Ureter (tissue), 1 donor: Measurements from ENCODE around the gene ATP5F1E. TPM values are rescaled to one million over a fixed set of nuclear protein-coding genes. Genes with fewer than 3 reads are reported as not detected.
"Not testable (repeated sequence)": the region's sequence is repeated elsewhere in the genome, so short reads cannot be mapped to it uniquely, and the experiment has no call there.

Experiments used
- DNase-seq: peaks from one replicate; pipeline ENCODE4 v3.0.0-alpha.2; 2020; ENCODE audit warnings: low spot score
- total RNA-seq: library from RNA; stranded (reverse); gene quantifications from one replicate; pipeline ENCODE4 v1.2.4, GENCODE V29; 2023
- donor health status: DM: yes; HTN: yes; CAD: no.

ATP5F1E gene
- total RNA-seq, 1 donor from 2014 or later = 77.7 TPM

GRCh38 chr20:59042796-59043631 is 10.9 kb upstream of the ATP5F1E start:
- peak; percentile 92 for DNase-seq

- DNase-seq = no peak
Measured at GRCh38 chr20:59042151-59042795, 10.1 kb upstream of the ATP5F1E start, which contains the start of gene PRELID3B. Gene PRELID3B (minus strand): TSS chr20:59042786. CDS start chr20:59042730, 56 bp downstream.

GRCh38 chr20:59041487-59041886 is 9.4 kb upstream of the ATP5F1E start:
- DNase-seq = not testable (repeated sequence)

- no peak for DNase-seq
Measured at GRCh38 chr20:59040667-59041066, 8.5 kb upstream of the ATP5F1E start.

GRCh38 chr20:59039233-59039632 is 7.1 kb upstream of the ATP5F1E start:
- no peak for DNase-seq

GRCh38 chr20:59037386-59037785 is 5.3 kb upstream of the ATP5F1E start:
- DNase-seq = no peak

- no peak for DNase-seq
Measured at GRCh38 chr20:59035381-59035780, 3.2 kb upstream of the ATP5F1E start.

- no peak for DNase-seq
Measured at GRCh38 chr20:59033616-59034165, 1.6 kb upstream of the ATP5F1E start.

GRCh38 chr20:59033093-59033492 is 958 bp upstream of the ATP5F1E start:
- DNase-seq = no peak

GRCh38 chr20:59032713-59033059 is 551 bp upstream of the ATP5F1E start:
- DNase-seq = no peak

- no peak for DNase-seq
Measured at GRCh38 chr20:59031564-59032022, 542 bp downstream of the ATP5F1E start.

- DNase-seq = no peak
Measured at GRCh38 chr20:59030911-59031563, 1.1 kb downstream of the ATP5F1E start.

- DNase-seq = no peak
Measured at GRCh38 chr20:59028812-59029211, 3.3 kb downstream of the ATP5F1E start.

- DNase-seq = no peak
Measured at GRCh38 chr20:59027741-59028320, 4.3 kb downstream of the ATP5F1E start.

- DNase-seq = no peak
Measured at GRCh38 chr20:59026904-59027740, 5.0 kb downstream of the ATP5F1E start.

GRCh38 chr20:59025511-59025910 is 6.6 kb downstream of the ATP5F1E start:
- DNase-seq = no peak

GRCh38 chr20:59025086-59025485 is 7.0 kb downstream of the ATP5F1E start:
- DNase-seq = no peak

- peak; percentile 39 for DNase-seq
Measured at GRCh38 chr20:59024111-59024530, 8.0 kb downstream of the ATP5F1E start.

- DNase-seq = peak; percentile 33
Measured at GRCh38 chr20:59023616-59024015, 8.5 kb downstream of the ATP5F1E start.

GRCh38 chr20:59022754-59023153 is 9.4 kb downstream of the ATP5F1E start:
- DNase-seq = peak; percentile 37
